Thoracic aorta (tissue), 2 donors: ENCODE measurements around the gene ZFX. TPM values are rescaled to one million over a fixed set of nuclear protein-coding genes. Genes with fewer than 3 reads are reported as not detected.

Experiments
- ATAC-seq: fragments of 150-250 bp; one replicate; pipeline ENCODE4 v1.8.0; 2017; ENCODE audit warnings: low read depth; ENCODE audit not compliant: insufficient number of reproducible peaks, low FRiP score
- DNase-seq: peaks from one replicate; pipeline ENCODE4 v3.0.0-alpha.2; 2020; ENCODE audit warnings: low spot score
- H3K27ac ChIP-seq, 2 donors: fragments of 200-600 bp; sonication (generic); 1 replicate in 1 of 2; 2 replicates in 1 of 2; pipeline ENCODE4 v1.5.1; 2016; ENCODE audit warnings: mild to moderate bottlenecking in 2 of 2, moderate library complexity in 2 of 2
- H3K27me3 ChIP-seq: fragments of 200-600 bp; sonication (generic); replicated peaks from 2 replicates; pipeline ENCODE4 v1.6.0; 2016; ENCODE audit warnings: mild to moderate bottlenecking; ENCODE audit not compliant: insufficient read depth
- H3K36me3 ChIP-seq: fragments of 200-600 bp; sonication (generic); one replicate; pipeline ENCODE4 v1.5.1; 2016
- H3K4me1 ChIP-seq, 2 donors: fragments of 200-600 bp; sonication (generic); 1 replicate in 1 of 2; 2 replicates in 1 of 2; pipeline versions ENCODE4 v1.5.1 to v1.6.0; 2016; ENCODE audit warnings: low read depth in 2 of 2, mild to moderate bottlenecking in 1 of 2; ENCODE audit not compliant: control insufficient read depth in 1 of 2
- H3K4me3 ChIP-seq: fragments of 200-600 bp; sonication (generic); 2 replicates; pipeline ENCODE4 v1.5.1; 2016; ENCODE audit warnings: mild to moderate bottlenecking
- H3K9me3 ChIP-seq: fragments of 200-600 bp; sonication (generic); 2 replicates; pipeline ENCODE4 v1.5.1; 2016
- CTCF ChIP-seq: fragments of 200-600 bp; sonication (generic); IDR thresholded peaks from one replicate; pipeline ENCODE4 v1.5.1; 2019; ENCODE audit warnings: antibody characterized with exemption
- total RNA-seq, 2 donors: library from RNA; depleted of rRNA; stranded (reverse); fragments of >200 nt; gene quantifications; one replicate each; pipeline versions ENCODE4 v1.1.0 to v1.2.3, GENCODE V29; 2016

Gene ZFX
- total RNA-seq, 2 donors from 2014 or later: 38.4 to 39.7 TPM

GRCh38 chrX:24243692-24244091 is 94.2 kb downstream of the ZFX start:
- Histone ChIP-seq H3K36me3 (no peaks in the 10 kb centered on the region), H3K9me3 (no peaks in the 10 kb centered on the region), H3K4me1 (peaks cover 0 to 9% of the 10 kb centered on the region in 2 donors), H3K27ac (no peak overlapping the region), H3K27me3 (no peaks in the 10 kb centered on the region), H3K4me3 (no peak overlapping the region)
- no peak for ATAC-seq
- DNase-seq: no peak
- TF ChIP-seq CTCF: no peak

GRCh38 chrX:24245202-24245601 is 95.7 kb downstream of the ZFX start:
- no peak overlapping the region for H3K27ac ChIP-seq
- no peak for ATAC-seq

GRCh38 chrX:24248042-24248441 is 98.5 kb downstream of the ZFX start:
- no peak overlapping the region for H3K27ac ChIP-seq
- ATAC-seq (no peak), DNase-seq (no peak)
- H3K4me1 ChIP-seq: no peaks in the 10 kb centered on the region
- no peaks in the 10 kb centered on the region for H3K9me3 ChIP-seq
- TF ChIP-seq CTCF: no peak
- no peaks in the 10 kb centered on the region for H3K27me3 ChIP-seq
- no peak overlapping the region for H3K4me3 ChIP-seq
- no peaks in the 10 kb centered on the region for H3K36me3 ChIP-seq

More at GRCh38 chrX:24245202-24245601, 95.7 kb downstream of the ZFX start:
- no peak for TF ChIP-seq CTCF
- DNase-seq: no peak
- Histone ChIP-seq H3K9me3 (no peaks in the 10 kb centered on the region), H3K27me3 (no peaks in the 10 kb centered on the region), H3K4me1 (peaks cover 0 to 9% of the 10 kb centered on the region in 2 donors), H3K36me3 (no peaks in the 10 kb centered on the region), H3K4me3 (no peak overlapping the region)

- Histone ChIP-seq H3K27ac (no peak overlapping the region), H3K36me3 (no peaks in the 10 kb centered on the region), H3K4me3 (no peak overlapping the region), H3K9me3 (no peaks in the 10 kb centered on the region), H3K27me3 (no peaks in the 10 kb centered on the region), H3K4me1 (no peaks in the 10 kb centered on the region)
- no peak for ATAC-seq
- DNase-seq: no peak
- TF ChIP-seq CTCF: no peak
Measured at GRCh38 chrX:24253030-24253429, 103.5 kb downstream of the ZFX start.

GRCh38 chrX:24253469-24253868 is 103.9 kb downstream of the ZFX start:
- Histone ChIP-seq H3K9me3 (no peaks in the 10 kb centered on the region), H3K27ac (no peak overlapping the region), H3K36me3 (no peaks in the 10 kb centered on the region), H3K4me3 (no peak overlapping the region), H3K27me3 (no peaks in the 10 kb centered on the region), H3K4me1 (no peaks in the 10 kb centered on the region)
- TF ChIP-seq CTCF: no peak
- ATAC-seq (no peak), DNase-seq (no peak)
